ENCODE results near the gene LBR. TPM values are rescaled to one million over a fixed set of nuclear protein-coding genes. Genes with fewer than 3 reads are reported as not detected.

The LBR gene
- total RNA-seq, 2 donors from 2014 or later: 39.1 to 51.7 TPM

DNA sequence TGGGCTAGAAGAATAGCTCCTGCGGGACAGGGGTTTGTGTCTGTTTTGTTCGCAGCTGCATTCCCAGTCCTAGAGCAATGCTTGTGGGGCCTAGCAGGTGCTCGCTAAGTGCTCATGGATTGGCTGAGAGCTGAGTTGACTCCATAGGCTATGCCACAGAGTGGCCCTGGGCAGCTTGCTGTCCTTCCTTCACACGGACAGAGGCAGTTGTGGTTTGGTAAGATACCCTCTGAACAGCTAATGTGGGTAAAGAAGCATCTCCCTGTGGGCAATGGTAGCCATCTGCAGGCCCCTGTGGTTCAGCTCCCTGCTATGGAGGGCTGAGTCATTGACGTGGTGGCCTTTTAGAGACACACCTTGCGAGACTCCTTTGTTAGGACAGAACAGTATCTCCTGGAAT is 23.5 kb upstream of the LBR start:
- TF ChIP-seq, protein P1, sequence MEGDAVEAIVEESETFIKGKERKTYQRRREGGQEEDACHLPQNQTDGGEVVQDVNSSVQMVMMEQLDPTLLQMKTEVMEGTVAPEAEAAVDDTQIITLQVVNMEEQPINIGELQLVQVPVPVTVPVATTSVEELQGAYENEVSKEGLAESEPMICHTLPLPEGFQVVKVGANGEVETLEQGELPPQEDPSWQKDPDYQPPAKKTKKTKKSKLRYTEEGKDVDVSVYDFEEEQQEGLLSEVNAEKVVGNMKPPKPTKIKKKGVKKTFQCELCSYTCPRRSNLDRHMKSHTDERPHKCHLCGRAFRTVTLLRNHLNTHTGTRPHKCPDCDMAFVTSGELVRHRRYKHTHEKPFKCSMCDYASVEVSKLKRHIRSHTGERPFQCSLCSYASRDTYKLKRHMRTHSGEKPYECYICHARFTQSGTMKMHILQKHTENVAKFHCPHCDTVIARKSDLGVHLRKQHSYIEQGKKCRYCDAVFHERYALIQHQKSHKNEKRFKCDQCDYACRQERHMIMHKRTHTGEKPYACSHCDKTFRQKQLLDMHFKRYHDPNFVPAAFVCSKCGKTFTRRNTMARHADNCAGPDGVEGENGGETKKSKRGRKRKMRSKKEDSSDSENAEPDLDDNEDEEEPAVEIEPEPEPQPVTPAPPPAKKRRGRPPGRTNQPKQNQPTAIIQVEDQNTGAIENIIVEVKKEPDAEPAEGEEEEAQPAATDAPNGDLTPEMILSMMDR (IDR thresholded peaks at IDR 0.05): no peak
- Histone ChIP-seq H3K4me3 (no peak overlapping the region), H3K4me1 (ENCODE audit: control insufficient read depth in 1 of 2, low read depth in 2 of 2) (peaks cover 11 to 36% of the 10 kb centered on the region in 2 donors), H3K27ac (no peak overlapping the region), H3K9me3 (no peaks in the 10 kb centered on the region), H3K27me3 (replicated peaks; ENCODE audit: insufficient read depth) (no peaks in the 10 kb centered on the region), H3K36me3 (no peaks in the 10 kb centered on the region)
- no peak for ATAC-seq (ENCODE audit: insufficient number of reproducible peaks, low FRiP score, low read depth)
- DNase-seq (ENCODE audit: low spot score): no peak

DNA sequence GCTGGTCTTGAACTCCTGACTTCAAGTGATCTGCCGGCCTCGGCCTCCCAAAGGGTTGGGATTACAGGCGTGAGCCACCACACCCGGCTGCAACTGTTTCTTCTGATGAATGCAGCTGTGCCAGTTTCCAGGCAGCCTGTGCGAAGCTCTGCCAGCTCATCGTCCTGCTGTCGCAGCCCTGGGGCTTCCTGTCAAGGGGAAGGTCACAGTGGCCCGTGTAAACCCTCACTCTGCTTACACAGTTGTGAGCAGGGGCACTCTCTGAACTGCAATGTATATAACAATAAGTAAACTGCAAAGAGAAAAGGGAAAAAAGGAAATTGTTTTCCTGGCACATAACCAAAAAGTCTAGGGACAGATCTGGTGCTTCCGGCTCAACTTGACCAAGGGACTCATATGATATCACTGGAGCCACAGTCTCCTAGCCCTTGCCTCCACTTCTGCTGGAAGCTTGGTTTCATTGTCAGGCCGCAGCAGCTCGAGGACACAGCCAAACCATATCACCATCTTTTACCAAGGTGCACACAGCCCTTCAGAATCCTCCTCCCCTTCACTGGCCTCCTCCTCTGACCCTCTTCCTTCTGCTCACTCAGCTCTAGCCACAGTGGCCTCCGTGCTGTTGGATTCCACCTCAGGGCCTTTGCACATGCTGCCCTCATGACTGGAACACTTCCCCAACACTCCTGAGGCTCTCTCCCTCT is 22.8 kb upstream of the LBR start:
- Histone ChIP-seq H3K36me3 (no peaks in the 10 kb centered on the region), H3K27me3 (replicated peaks; ENCODE audit: insufficient read depth) (no peaks in the 10 kb centered on the region), H3K4me3 (no peak overlapping the region), H3K27ac (no peak overlapping the region), H3K9me3 (no peaks in the 10 kb centered on the region), H3K4me1 (ENCODE audit: control insufficient read depth in 1 of 2, low read depth in 2 of 2) (peaks cover 12 to 41% of the 10 kb centered on the region in 2 donors)
- TF ChIP-seq, protein P1 (IDR thresholded peaks at IDR 0.05): no peak
- ATAC-seq (ENCODE audit: insufficient number of reproducible peaks, low FRiP score, low read depth) (no peak), DNase-seq (ENCODE audit: low spot score) (no peak)

DNA sequence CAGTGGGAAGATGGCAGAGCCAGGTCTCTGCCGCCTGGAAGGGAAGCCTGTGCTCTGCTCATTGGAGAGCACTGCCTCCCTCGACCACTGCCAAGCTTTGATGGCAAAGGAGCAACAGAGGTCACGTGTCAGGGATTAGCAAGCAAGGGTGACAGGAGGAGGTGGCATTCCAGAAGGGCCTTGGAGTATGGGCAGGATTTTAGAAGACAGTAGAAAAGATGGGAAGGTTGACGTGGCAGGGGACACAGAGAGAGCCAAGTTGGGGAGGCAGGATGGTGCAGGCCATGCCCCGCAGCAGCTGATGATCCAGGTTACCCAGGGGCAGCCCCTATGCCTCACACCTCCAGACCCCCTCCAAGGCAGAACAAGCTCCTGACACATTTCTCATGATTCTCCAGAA is 21.9 kb upstream of the LBR start:
- ATAC-seq (ENCODE audit: insufficient number of reproducible peaks, low FRiP score, low read depth): no peak
- no peak overlapping the region for H3K27ac ChIP-seq
- H3K36me3 ChIP-seq: no peaks in the 10 kb centered on the region
- H3K9me3 ChIP-seq: no peaks in the 10 kb centered on the region
- DNase-seq (ENCODE audit: low spot score): no peak
- TF ChIP-seq, protein P1 (IDR thresholded peaks at IDR 0.05): no peak
- H3K4me1 ChIP-seq (ENCODE audit: control insufficient read depth in 1 of 2, low read depth in 2 of 2): peaks cover 16 to 47% of the 10 kb centered on the region in 2 donors
- no peaks in the 10 kb centered on the region for H3K27me3 ChIP-seq (replicated peaks; ENCODE audit: insufficient read depth)
- no peak overlapping the region for H3K4me3 ChIP-seq

DNA sequence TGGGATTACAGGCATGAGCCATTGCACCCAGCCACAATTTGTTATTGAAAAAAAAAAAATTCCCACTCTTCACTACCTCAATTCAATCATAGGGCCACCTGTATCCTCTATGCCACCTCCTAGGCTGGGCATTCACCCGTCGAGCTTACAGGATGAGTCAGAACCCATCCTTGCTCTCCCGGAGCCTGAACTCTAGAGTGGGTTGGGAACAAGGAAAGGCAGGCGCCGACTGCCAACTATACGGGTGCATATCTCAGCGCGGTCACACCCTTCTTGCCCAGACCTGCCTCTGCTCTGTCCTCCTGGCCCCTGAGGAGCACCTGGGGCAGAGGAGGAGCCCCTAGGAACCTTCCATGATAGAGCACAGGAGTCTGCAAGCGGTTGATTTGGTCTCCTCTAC is 21.4 kb upstream of the LBR start:
- peaks cover 15 to 48% of the 10 kb centered on the region in 2 donors for H3K4me1 ChIP-seq (ENCODE audit: control insufficient read depth in 1 of 2, low read depth in 2 of 2)
- ATAC-seq (ENCODE audit: insufficient number of reproducible peaks, low FRiP score, low read depth): no peak

DNA sequence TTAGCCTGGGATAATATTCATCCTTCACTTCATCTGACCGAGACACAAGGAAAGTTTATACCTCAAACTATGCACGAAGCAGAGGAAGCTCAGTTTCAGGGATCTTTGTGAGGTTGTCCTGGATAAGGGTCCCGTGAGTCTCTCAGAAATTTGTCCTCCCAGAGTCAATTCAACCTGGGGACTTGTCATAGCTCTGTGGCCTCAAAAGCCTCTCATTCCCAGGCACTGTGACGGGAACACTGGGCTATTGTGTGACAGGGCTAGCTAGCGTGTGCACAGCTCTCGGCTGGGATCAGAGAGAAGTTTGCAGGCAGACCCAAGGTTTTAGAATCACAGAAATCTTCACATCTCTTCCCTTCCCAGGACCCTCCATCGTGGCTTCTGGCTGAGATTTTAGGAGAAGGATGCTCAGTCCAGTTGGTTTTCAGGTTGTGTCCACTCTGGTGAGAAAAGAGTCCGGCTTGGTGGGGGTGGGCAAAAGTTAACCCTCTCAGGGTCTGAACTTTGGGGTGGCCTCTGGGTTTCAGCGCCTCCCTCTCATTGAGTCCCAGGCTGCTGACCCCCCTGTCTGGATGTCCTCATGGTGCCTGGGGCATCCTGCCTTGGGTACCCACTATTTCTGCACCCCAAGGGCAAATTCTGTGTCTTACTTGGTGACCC is 20.4 kb upstream of the LBR start:
- H3K4me1 ChIP-seq (ENCODE audit: control insufficient read depth in 1 of 2, low read depth in 2 of 2): peaks cover 14 to 44% of the 10 kb centered on the region in 2 donors

More for the DNA sequence above, 21.4 kb upstream of the LBR start:
- Histone ChIP-seq H3K27ac (no peak overlapping the region), H3K4me3 (no peak overlapping the region), H3K27me3 (replicated peaks; ENCODE audit: insufficient read depth) (no peaks in the 10 kb centered on the region), H3K9me3 (no peaks in the 10 kb centered on the region), H3K36me3 (no peaks in the 10 kb centered on the region)
- TF ChIP-seq, protein P1 (IDR thresholded peaks at IDR 0.05): no peak
- DNase-seq (ENCODE audit: low spot score): no peak

More for the DNA sequence above, 20.4 kb upstream of the LBR start:
- ATAC-seq (ENCODE audit: insufficient number of reproducible peaks, low FRiP score, low read depth) (no peak), DNase-seq (ENCODE audit: low spot score) (no peak)
- Histone ChIP-seq H3K27ac (peak overlapping the region; percentile 47 to 54), H3K27me3 (replicated peaks; ENCODE audit: insufficient read depth) (no peaks in the 10 kb centered on the region), H3K4me3 (peak overlapping the region; percentile 36), H3K9me3 (no peaks in the 10 kb centered on the region), H3K36me3 (no peaks in the 10 kb centered on the region)
- TF ChIP-seq, protein P1 (IDR thresholded peaks at IDR 0.05): no peak

Measured in thoracic aorta (tissue), 2 donors.